H1 (cell line): ENCODE measurements around the gene EXOSC1. TPM values are rescaled to one million over a fixed set of nuclear protein-coding genes. Genes with fewer than 3 reads are reported as not detected.

Experiments
- polyA plus RNA-seq, 7 experiments: library from polyadenylated mRNA; depleted of rRNA in 3 of 7; stranded (reverse) in 5 of 7; unstranded in 2 of 7; fragments of >200 nt in 5 of 7; fragments of 200-250 nt in 2 of 7; gene quantifications; 1 replicate in 5 of 7; 2 replicates in 1 of 7; 4 replicates in 1 of 7; pipeline versions ENCODE4 v1.2.1 to v1.2.3, GENCODE V29; 2011 to 2013; ENCODE audit warnings: missing spikeins in 2 of 7, mixed read lengths in 2 of 7
- small RNA-seq: library from polyadenylated mRNA; stranded (forward); fragments of <200 nt; extraction: miRNeasy Mini kit (QIAGEN cat#:217004); gene quantifications from one replicate; pipeline ENCODE3, GENCODE V24; 2013; ENCODE audit not compliant: insufficient read depth
- total RNA-seq: library from RNA; stranded (reverse); fragmentation: NEBNext Ultra II Directional; extraction: Animal tissue kit (Norgen Biotek cat#: 25700); gene quantifications from 2 replicates; pipeline ENCODE4 v1.2.1, GENCODE V29; 2021

EXOSC1 gene
- total and polyA plus RNA-seq, 2 of the 8 experiments (the other 6 are each of a cell fraction or from before 2014, with no cell fraction given): 52.1 to 68.1 TPM

Small RNA genes lying within 50 kb of the gene (small RNA-seq; reads per million reads assigned to genes)
- gene RF00019: not detected

Other genes with a start within 250 kb of the EXOSC1 start
- gene ARHGAP19, start 153.4 kb downstream of the EXOSC1 start, total RNA-seq: 32.1 and 33.4 TPM in 2 replicates
- gene ARHGAP19, start 153.4 kb downstream of the EXOSC1 start, polyA plus RNA-seq (2011; rRNA removed): 9.5 and 13.3 TPM in 2 replicates
- gene FRAT1, start 126.7 kb downstream of the EXOSC1 start, total RNA-seq: 4.8 and 5.2 TPM in 2 replicates
- 1.9 and 3.4 TPM in 2 replicates for gene FRAT1, start 126.7 kb downstream of the EXOSC1 start, polyA plus RNA-seq (2011; rRNA removed)
- 83.0 and 87.7 TPM in 2 replicates for gene FRAT2, start 111.3 kb downstream of the EXOSC1 start, total RNA-seq
- gene FRAT2, start 111.3 kb downstream of the EXOSC1 start, polyA plus RNA-seq (2011; rRNA removed): 47.4 and 58.4 TPM in 2 replicates
- 65.8 and 71.9 TPM in 2 replicates for gene RRP12, start 44.7 kb downstream of the EXOSC1 start, total RNA-seq
- 21.0 and 33.1 TPM in 2 replicates for gene RRP12, start 44.7 kb downstream of the EXOSC1 start, polyA plus RNA-seq (2011; rRNA removed)
- 799 and 819 TPM in 2 replicates for gene PGAM1, start 19.8 kb downstream of the EXOSC1 start, total RNA-seq
- 791 and 833 TPM in 2 replicates for gene PGAM1, start 19.8 kb downstream of the EXOSC1 start, polyA plus RNA-seq (2011; rRNA removed)
- 45.9 and 50.4 TPM in 2 replicates for gene ZDHHC16, start 169 bp upstream of the EXOSC1 start, total RNA-seq
- gene ZDHHC16, start 169 bp upstream of the EXOSC1 start, polyA plus RNA-seq (2011; rRNA removed): 108 and 127 TPM in 2 replicates
- 128 and 130 TPM in 2 replicates for gene MMS19, start 52.4 kb upstream of the EXOSC1 start, total RNA-seq
- gene MMS19, start 52.4 kb upstream of the EXOSC1 start, polyA plus RNA-seq (2011; rRNA removed): 221 and 228 TPM in 2 replicates
- 22.3 and 23.1 TPM in 2 replicates for gene UBTD1, start 52.9 kb upstream of the EXOSC1 start, total RNA-seq
- gene UBTD1, start 52.9 kb upstream of the EXOSC1 start, polyA plus RNA-seq (2011; rRNA removed): 36.2 and 48.8 TPM in 2 replicates
- not detected in 2 replicates for gene ANKRD2, start 126.8 kb upstream of the EXOSC1 start, total RNA-seq
- gene ANKRD2, start 126.8 kb upstream of the EXOSC1 start, polyA plus RNA-seq (2011; rRNA removed): not detected in 2 replicates
- 0.28 and 0.29 TPM in 2 replicates for gene HOGA1, start 138.4 kb upstream of the EXOSC1 start, total RNA-seq
- 0.57 and 1.00 TPM in 2 replicates for gene HOGA1, start 138.4 kb upstream of the EXOSC1 start, polyA plus RNA-seq (2011; rRNA removed)
- gene C10orf62, start 143.7 kb upstream of the EXOSC1 start, total RNA-seq: not detected in 2 replicates
- gene C10orf62, start 143.7 kb upstream of the EXOSC1 start, polyA plus RNA-seq (2011; rRNA removed): 0.05 TPM in 1 of 2 replicates, not detected in the other
- 10.6 and 13.6 TPM in 2 replicates for gene MORN4, start 187.5 kb upstream of the EXOSC1 start, total RNA-seq
- 20.2 and 22.0 TPM in 2 replicates for gene MORN4, start 187.5 kb upstream of the EXOSC1 start, polyA plus RNA-seq (2011; rRNA removed)
- gene PI4K2A, start 194.7 kb upstream of the EXOSC1 start, total RNA-seq: 21.9 and 22.9 TPM in 2 replicates
- 20.7 and 21.9 TPM in 2 replicates for gene PI4K2A, start 194.7 kb upstream of the EXOSC1 start, polyA plus RNA-seq (2011; rRNA removed)
- gene AVPI1, start 241.2 kb upstream of the EXOSC1 start, total RNA-seq: 7.8 and 9.0 TPM in 2 replicates
- gene AVPI1, start 241.2 kb upstream of the EXOSC1 start, polyA plus RNA-seq (2011; rRNA removed): 13.5 and 14.5 TPM in 2 replicates